SK-N-SH treated with all-trans-retinoic acid at 6 μM for 48 hours (cell line): ENCODE measurements around the gene ADORA2A.

ENCODE experiments used
- ATAC-seq: fragments of 200-7000 bp; cut with Tn5 transposase; 3 replicates; pipeline ENCODE4 v1.9.1; 2020; ENCODE audit warnings: mild to moderate bottlenecking, moderate library complexity
- ARNTL ChIP-seq: fragments of 450-650 bp; formaldehyde crosslinking; IDR thresholded peaks from 2 replicates; pipeline ENCODE4 v1.5.0; 2020; ENCODE audit warnings: low read depth, mild to moderate bottlenecking, moderate library complexity, borderline replicate concordance
- BACH2 ChIP-seq: fragments of 250-450 bp; sonication (Bioruptor Pico); IDR thresholded peaks from 2 replicates; pipeline ENCODE4 v1.9.0; 2021; ENCODE audit warnings: mild to moderate bottlenecking, borderline replicate concordance
- CREB5 ChIP-seq: fragments of 250-450 bp; sonication (Bioruptor Pico); IDR thresholded peaks from 2 replicates; pipeline ENCODE4 v1.5.1; 2020; ENCODE audit warnings: low read depth, mild to moderate bottlenecking, moderate library complexity
- CSDC2 ChIP-seq: fragments of 250-450 bp; sonication (Bioruptor Pico); IDR thresholded peaks from 2 replicates; pipeline ENCODE4 v1.5.0; 2020; ENCODE audit warnings: mild to moderate bottlenecking, moderate library complexity
- CSRNP3 ChIP-seq: fragments of 250-450 bp; sonication (Bioruptor Pico); IDR thresholded peaks from 2 replicates; pipeline ENCODE4 v1.5.1; 2021; ENCODE audit warnings: mild to moderate bottlenecking, moderate library complexity
- ESRRG ChIP-seq: fragments of 250-450 bp; sonication (Bioruptor Pico); IDR thresholded peaks from 2 replicates; pipeline ENCODE4 v1.6.1; 2021; ENCODE audit warnings: mild to moderate bottlenecking
- GLIS3 ChIP-seq: fragments of 250-450 bp; sonication (Bioruptor Pico); IDR thresholded peaks from 2 replicates; pipeline ENCODE4 v1.5.0; 2020; ENCODE audit warnings: mild to moderate bottlenecking, moderate library complexity
- ISL1 ChIP-seq: fragments of 250-450 bp; sonication (Bioruptor Pico); IDR thresholded peaks from 2 replicates; pipeline ENCODE4 v2.1.2; 2022; ENCODE audit warnings: mild to moderate bottlenecking, moderate library complexity
- OSR1 ChIP-seq: fragments of 250-450 bp; sonication (Bioruptor Pico); IDR thresholded peaks from 2 replicates; pipeline ENCODE4 v1.8.0; 2022; ENCODE audit warnings: moderate library complexity, mild to moderate bottlenecking, inconsistent platforms
- PATZ1 ChIP-seq: fragments of 250-450 bp; sonication (Bioruptor Pico); IDR thresholded peaks from 2 replicates; pipeline ENCODE4 v1.8.0; 2020; ENCODE audit warnings: mild to moderate bottlenecking, moderate library complexity, borderline replicate concordance
- PPARA ChIP-seq: fragments of 250-450 bp; sonication (Bioruptor Pico); IDR thresholded peaks from 2 replicates; pipeline ENCODE4 v1.5.0; 2020; ENCODE audit warnings: mild to moderate bottlenecking, borderline replicate concordance
- RARB ChIP-seq: fragments of 250-450 bp; sonication (Bioruptor Pico); IDR thresholded peaks from 2 replicates; pipeline ENCODE4 v1.8.0; 2021; ENCODE audit warnings: mild to moderate bottlenecking, moderate library complexity
- SNAI2 ChIP-seq: fragments of 250-450 bp; sonication (Bioruptor Pico); IDR thresholded peaks from 2 replicates; pipeline ENCODE4 v1.5.0; 2020; ENCODE audit warnings: mild to moderate bottlenecking, moderate library complexity
- TCF4 ChIP-seq: fragments of 250-450 bp; sonication (Bioruptor Pico); IDR thresholded peaks from 2 replicates; pipeline ENCODE4 v1.8.0; 2021; ENCODE audit warnings: mild to moderate bottlenecking, moderate library complexity, borderline replicate concordance
- TOX ChIP-seq: fragments of 250-450 bp; sonication (Bioruptor Pico); IDR thresholded peaks from 2 replicates; pipeline ENCODE4 v1.8.0; 2021; ENCODE audit warnings: mild to moderate bottlenecking, moderate library complexity, borderline replicate concordance
- TSHZ2 ChIP-seq: fragments of 250-450 bp; sonication (Bioruptor Pico); IDR thresholded peaks from 2 replicates; pipeline ENCODE4 v1.5.0; 2020; ENCODE audit warnings: mild to moderate bottlenecking, moderate library complexity
- ZC3H10 ChIP-seq: fragments of 250-450 bp; sonication (Bioruptor Pico); IDR thresholded peaks from 2 replicates; pipeline ENCODE4 v1.5.1; 2021; ENCODE audit warnings: mild to moderate bottlenecking, moderate library complexity
- ZFP3 ChIP-seq: fragments of 250-450 bp; sonication (Bioruptor Pico); IDR thresholded peaks from 2 replicates; pipeline ENCODE4 v1.5.0; 2020; ENCODE audit warnings: mild to moderate bottlenecking, moderate library complexity
- ZFP30 ChIP-seq: fragments of 450-650 bp; formaldehyde crosslinking; IDR thresholded peaks from 2 replicates; pipeline ENCODE4 v1.5.0; 2022; ENCODE audit warnings: mild to moderate bottlenecking, moderate library complexity
- ZNF565 ChIP-seq: fragments of 450-650 bp; formaldehyde crosslinking; conservative IDR thresholded peaks from 2 replicates; pipeline ENCODE4 v1.5.0; 2020; ENCODE audit warnings: low read depth, mild to moderate bottlenecking, moderate library complexity
- ZNF70 ChIP-seq: fragments of 450-650 bp; formaldehyde crosslinking; IDR thresholded peaks from 2 replicates; pipeline ENCODE4 v1.5.0; 2020; ENCODE audit warnings: mild to moderate bottlenecking, moderate library complexity
- ZNF8 ChIP-seq: fragments of 450-650 bp; formaldehyde crosslinking; IDR thresholded peaks from 2 replicates; pipeline ENCODE4 v1.5.0; 2020; ENCODE audit warnings: mild to moderate bottlenecking, moderate library complexity

ADORA2A gene

GRCh38 chr22:24474221-24474620 is 46.8 kb downstream of the ADORA2A start:
- peak; percentile 96 for ATAC-seq
- no peak for TF ChIP-seq PATZ1 (CRISPR knock-in tag)
- TF ChIP-seq CSRNP3 (CRISPR knock-in tag) = no peak
- no peak for TF ChIP-seq TSHZ2 (CRISPR knock-in tag)
- TF ChIP-seq CSDC2 (CRISPR knock-in tag) = no peak
- TF ChIP-seq ZNF70 (CRISPR knock-in tag) = no peak
- TF ChIP-seq TCF4 (CRISPR knock-in tag) = no peak
- TF ChIP-seq GLIS3 (CRISPR knock-in tag) = no peak
- no peak for TF ChIP-seq OSR1 (CRISPR knock-in tag)
- TF ChIP-seq ESRRG (CRISPR knock-in tag) = no peak
- no peak for TF ChIP-seq ISL1
- no peak for TF ChIP-seq ZFP3 (CRISPR knock-in tag)
- TF ChIP-seq ARNTL (CRISPR knock-in tag) = no peak
- no peak for TF ChIP-seq SNAI2 (CRISPR knock-in tag)
- no peak for TF ChIP-seq ZNF8 (CRISPR knock-in tag)
- TF ChIP-seq RARB (CRISPR knock-in tag) = no peak
- no peak for TF ChIP-seq TOX (CRISPR knock-in tag)
- TF ChIP-seq CREB5 (CRISPR knock-in tag) = no peak
- TF ChIP-seq ZNF565 (CRISPR knock-in tag) = no peak

- no peak for TF ChIP-seq GLIS3 (CRISPR knock-in tag)
- no peak for TF ChIP-seq BACH2
- TF ChIP-seq ARNTL (CRISPR knock-in tag) = no peak
- TF ChIP-seq ZNF70 (CRISPR knock-in tag) = no peak
- no peak for TF ChIP-seq ZNF565 (CRISPR knock-in tag)
- no peak for TF ChIP-seq ZFP30 (CRISPR knock-in tag)
- TF ChIP-seq SNAI2 (CRISPR knock-in tag) = no peak
- no peak for TF ChIP-seq ISL1
- no peak for TF ChIP-seq TOX (CRISPR knock-in tag)
- no peak for TF ChIP-seq TCF4 (CRISPR knock-in tag)
- no peak for TF ChIP-seq ZFP3 (CRISPR knock-in tag)
- TF ChIP-seq CSDC2 (CRISPR knock-in tag) = no peak
- TF ChIP-seq CREB5 (CRISPR knock-in tag) = no peak
- TF ChIP-seq ZC3H10 (CRISPR knock-in tag) = no peak
- no peak for TF ChIP-seq ZNF8 (CRISPR knock-in tag)
- no peak for TF ChIP-seq ESRRG (CRISPR knock-in tag)
- TF ChIP-seq PPARA (CRISPR knock-in tag) = no peak
- TF ChIP-seq PATZ1 (CRISPR knock-in tag) = no peak
- TF ChIP-seq OSR1 (CRISPR knock-in tag) = no peak
- no peak for TF ChIP-seq CSRNP3 (CRISPR knock-in tag)
- peak; percentile 31 for ATAC-seq
Observed at GRCh38 chr22:24474649-24475255, 47.4 kb downstream of the ADORA2A start.
